Skeletal muscle tissue (tissue), 4 donors: Measurements from ENCODE around the gene AMPD2. TPM values are rescaled to one million over a fixed set of nuclear protein-coding genes. Genes with fewer than 3 reads are reported as not detected.

Source experiments
- H3K27ac ChIP-seq: one replicate; pipeline ENCODE4 v1.7.0; 2013; ENCODE audit warnings: mild to moderate bottlenecking, low read depth, low read length, inconsistent platforms
- H3K27me3 ChIP-seq, 3 donors: one replicate each; pipeline ENCODE4 v1.7.0; 2013; ENCODE audit warnings: low read length in 3 of 3; ENCODE audit not compliant: control insufficient read depth in 3 of 3, insufficient read depth in 3 of 3
- H3K36me3 ChIP-seq, 3 donors: one replicate each; pipeline ENCODE4 v1.7.0; 2013; ENCODE audit warnings: low read length in 3 of 3; ENCODE audit not compliant: control insufficient read depth in 3 of 3, insufficient read depth in 3 of 3
- H3K4me1 ChIP-seq, 3 donors: one replicate each; pipeline ENCODE4 v1.7.0; 2013; ENCODE audit warnings: low read length in 3 of 3, mild to moderate bottlenecking in 3 of 3; ENCODE audit not compliant: control insufficient read depth in 3 of 3, insufficient read depth in 3 of 3
- H3K4me3 ChIP-seq, 3 donors: one replicate each; pipeline ENCODE4 v1.7.0; 2013; ENCODE audit warnings: low read length in 3 of 3
- H3K9ac ChIP-seq, 3 donors: one replicate each; pipeline ENCODE4 v1.7.0; 2013; ENCODE audit warnings: low read length in 3 of 3, mild to moderate bottlenecking in 3 of 3, moderate library complexity in 2 of 3, low read depth in 1 of 3
- H3K9me3 ChIP-seq, 3 donors: one replicate each; pipeline ENCODE4 v1.7.0; 2013; ENCODE audit warnings: low read length in 3 of 3; ENCODE audit not compliant: control insufficient read depth in 3 of 3
- total RNA-seq: library from RNA; depleted of rRNA; stranded (reverse); fragments of >200 nt; gene quantifications from one replicate; pipeline ENCODE4 v1.2.3, GENCODE V29; 2014
- donor health status: Osteomylitis.

Gene AMPD2
- total RNA-seq, 1 donor from 2014 or later: 34.4 TPM

- H3K27me3 ChIP-seq: no peaks in the 10 kb centered on the region
- no peak overlapping the region for H3K9ac ChIP-seq
- no peaks in the 10 kb centered on the region for H3K36me3 ChIP-seq
- peaks cover 16 to 18% (median 17%) of the 10 kb centered on the region in 3 donors for H3K4me1 ChIP-seq
- no peak overlapping the region for H3K4me3 ChIP-seq
- no peak overlapping the region for H3K27ac ChIP-seq
- no peaks in the 10 kb centered on the region for H3K9me3 ChIP-seq
Measured at GRCh38 chr1:109615879-109616278, 3.8 kb upstream of the AMPD2 start.

GRCh38 chr1:109616391-109616790 is 3.2 kb upstream of the AMPD2 start:
- Histone ChIP-seq H3K27ac (no peak overlapping the region), H3K4me1 (peaks cover 17 to 18% (median 18%) of the 10 kb centered on the region in 3 donors), H3K4me3 (no peak overlapping the region), H3K27me3 (no peaks in the 10 kb centered on the region), H3K9ac (no peak overlapping the region), H3K36me3 (no peaks in the 10 kb centered on the region), H3K9me3 (no peaks in the 10 kb centered on the region)

GRCh38 chr1:109617291-109617801 is 2.3 kb upstream of the AMPD2 start:
- Histone ChIP-seq H3K9ac (no peak overlapping the region), H3K27ac (peak overlapping the region; percentile 34), H3K4me1 (peaks cover 22 to 27% (median 24%) of the 10 kb centered on the region in 3 donors)

DNA sequence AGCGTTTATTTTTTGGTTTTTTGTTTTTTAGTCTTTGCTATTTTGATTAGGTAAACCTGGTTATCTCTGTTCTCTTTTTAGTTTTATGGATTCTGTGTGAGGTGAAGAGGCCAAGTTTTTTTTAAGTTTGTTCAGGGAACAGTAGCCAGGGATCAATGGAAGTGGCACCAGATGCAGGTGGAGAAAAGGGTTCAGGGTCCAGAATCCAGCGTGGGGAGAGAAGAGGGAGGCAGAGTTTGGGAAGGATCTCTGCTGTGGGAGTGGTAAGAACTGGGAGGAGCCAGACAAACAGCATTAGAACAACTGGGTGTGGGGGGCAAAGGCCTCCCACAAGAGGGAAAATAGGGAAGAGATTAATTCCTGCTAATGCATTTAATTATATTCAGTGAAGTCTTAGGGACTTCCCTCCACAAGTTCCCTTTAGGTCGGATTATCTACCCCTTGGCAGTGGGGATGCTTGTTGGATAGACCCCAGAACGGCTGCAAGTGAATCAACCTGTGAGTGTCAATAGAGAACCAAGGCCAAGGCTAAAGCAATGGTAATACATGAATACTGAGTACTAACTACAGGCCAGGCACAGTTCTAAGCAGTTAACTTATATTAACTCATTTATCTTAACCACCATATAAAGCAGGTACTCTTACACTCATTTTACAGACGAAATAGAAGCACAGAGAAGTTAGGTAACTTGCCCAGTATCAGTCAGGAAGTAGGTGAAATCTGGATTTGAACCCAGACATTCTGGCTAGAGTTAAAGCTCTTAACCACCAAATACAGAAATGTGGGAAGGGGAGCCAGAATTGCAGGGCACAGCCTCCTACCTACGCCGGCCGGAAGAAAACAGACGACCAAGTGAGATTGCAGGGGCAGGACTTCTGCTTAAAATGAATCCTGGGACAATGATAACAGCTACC is 719 bp upstream of the AMPD2 start:
- Histone ChIP-seq H3K4me3 (peak overlapping the region; percentile 78 to 90 (median 85)), H3K9me3 (no peaks in the 10 kb centered on the region), H3K27me3 (no peaks in the 10 kb centered on the region), H3K4me1 (peaks cover 24 to 39% (median 30%) of the 10 kb centered on the region in 3 donors), H3K36me3 (no peaks in the 10 kb centered on the region), H3K27ac (peak overlapping the region; percentile 75), H3K9ac (peak overlapping the region; percentile 69 to 86 (median 83))

More at GRCh38 chr1:109617291-109617801, 2.3 kb upstream of the AMPD2 start:
- no peak overlapping the region for H3K4me3 ChIP-seq
- no peaks in the 10 kb centered on the region for H3K9me3 ChIP-seq
- H3K36me3 ChIP-seq: no peaks in the 10 kb centered on the region
- H3K27me3 ChIP-seq: no peaks in the 10 kb centered on the region

GRCh38 chr1:109620401-109620791 is 759 bp downstream of the AMPD2 start:
- Histone ChIP-seq H3K4me1 (peaks cover 31 to 43% (median 35%) of the 10 kb centered on the region in 3 donors), H3K9ac (peak overlapping the region; percentile 76 to 86 (median 83)), H3K27ac (peak overlapping the region; percentile 75), H3K36me3 (no peaks in the 10 kb centered on the region), H3K9me3 (no peaks in the 10 kb centered on the region), H3K27me3 (no peaks in the 10 kb centered on the region), H3K4me3 (peak overlapping the region; percentile 78 to 90 (median 85))

DNA sequence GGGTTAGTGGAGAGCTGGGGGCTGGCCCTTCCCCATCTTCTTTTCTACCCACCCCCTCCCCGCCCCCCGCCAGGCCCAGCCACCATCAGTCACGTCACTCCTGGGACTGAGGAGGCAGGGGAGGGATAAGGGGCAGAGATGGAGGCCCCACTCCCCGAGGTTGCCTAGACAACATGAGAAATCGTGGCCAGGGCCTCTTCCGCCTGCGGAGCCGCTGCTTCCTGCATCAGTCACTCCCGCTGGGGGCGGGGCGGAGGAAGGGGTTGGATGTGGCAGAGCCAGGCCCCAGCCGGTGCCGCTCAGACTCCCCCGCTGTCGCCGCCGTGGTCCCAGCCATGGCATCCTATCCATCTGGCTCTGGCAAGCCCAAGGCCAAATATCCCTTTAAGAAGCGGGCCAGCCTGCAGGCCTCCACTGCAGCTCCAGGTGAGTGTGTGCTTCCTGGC is 1.2 kb downstream of the AMPD2 start:
- Histone ChIP-seq H3K4me1 (peaks cover 31 to 43% (median 35%) of the 10 kb centered on the region in 3 donors), H3K27ac (peak overlapping the region; percentile 75), H3K9me3 (no peaks in the 10 kb centered on the region)

DNA sequence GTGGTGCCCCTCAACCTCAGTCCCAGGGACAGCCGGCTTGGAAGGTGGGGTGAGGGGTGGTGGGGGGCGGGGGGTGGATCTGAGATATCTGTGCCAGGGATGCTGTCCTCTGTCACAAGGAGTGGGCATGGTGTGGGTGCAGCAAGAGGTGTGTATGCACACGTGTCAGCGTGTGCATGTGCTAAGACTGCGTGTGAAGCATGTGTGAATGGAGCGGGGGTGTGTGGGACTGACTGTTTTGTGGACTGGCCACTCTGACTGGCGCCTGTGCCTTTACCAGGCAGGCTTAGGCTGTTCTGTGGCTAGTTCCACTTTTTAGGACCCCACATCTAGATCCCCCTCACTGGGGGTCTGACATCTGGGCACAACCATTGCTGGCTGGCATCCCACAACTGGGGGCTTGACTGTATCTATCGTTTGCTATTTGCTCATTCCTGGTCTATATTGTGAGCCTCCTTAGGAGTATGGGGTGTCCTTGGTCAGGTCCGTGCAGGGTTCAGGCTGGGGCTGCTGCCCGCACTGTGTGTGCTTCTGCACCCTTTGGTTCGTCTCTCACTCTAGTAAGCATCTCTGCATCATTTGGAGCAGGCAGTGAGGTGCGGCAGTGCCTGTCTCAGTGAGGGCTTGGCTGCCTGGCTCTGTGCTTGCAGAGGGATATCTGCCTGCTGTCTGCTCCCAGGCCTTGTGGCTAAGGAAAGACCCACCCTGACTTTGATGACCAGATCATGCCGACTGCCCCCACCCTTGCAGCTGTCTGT is 1.9 kb downstream of the AMPD2 start:
- Histone ChIP-seq H3K4me1 (peaks cover 31 to 43% (median 35%) of the 10 kb centered on the region in 3 donors), H3K27me3 (no peaks in the 10 kb centered on the region)

More for the DNA sequence above, 1.2 kb downstream of the AMPD2 start:
- Histone ChIP-seq H3K9ac (peak overlapping the region; percentile 76 to 86 (median 83)), H3K36me3 (no peaks in the 10 kb centered on the region), H3K4me3 (peak overlapping the region; percentile 78 to 90 (median 85)), H3K27me3 (no peaks in the 10 kb centered on the region)

GRCh38 chr1:109622137-109622892 is 2.7 kb downstream of the AMPD2 start:
- H3K9ac ChIP-seq: no peak overlapping the region
- H3K4me1 ChIP-seq: peaks cover 31 to 43% (median 35%) of the 10 kb centered on the region in 3 donors
- H3K27me3 ChIP-seq: no peaks in the 10 kb centered on the region
- peaks cover 0 to 2% (median 2%) of the 10 kb centered on the region in 3 donors for H3K36me3 ChIP-seq
- H3K27ac ChIP-seq: no peak overlapping the region
- no peaks in the 10 kb centered on the region for H3K9me3 ChIP-seq
- H3K4me3 ChIP-seq: no peak overlapping the region

More for the DNA sequence above, 1.9 kb downstream of the AMPD2 start:
- H3K9me3 ChIP-seq: no peaks in the 10 kb centered on the region
- peak overlapping the region; percentile 75 for H3K27ac ChIP-seq
- H3K9ac ChIP-seq: peak overlapping the region in 1 of 3 donors; percentile 64
- no peaks in the 10 kb centered on the region for H3K36me3 ChIP-seq
- peak overlapping the region; percentile 78 to 90 (median 85) for H3K4me3 ChIP-seq

DNA sequence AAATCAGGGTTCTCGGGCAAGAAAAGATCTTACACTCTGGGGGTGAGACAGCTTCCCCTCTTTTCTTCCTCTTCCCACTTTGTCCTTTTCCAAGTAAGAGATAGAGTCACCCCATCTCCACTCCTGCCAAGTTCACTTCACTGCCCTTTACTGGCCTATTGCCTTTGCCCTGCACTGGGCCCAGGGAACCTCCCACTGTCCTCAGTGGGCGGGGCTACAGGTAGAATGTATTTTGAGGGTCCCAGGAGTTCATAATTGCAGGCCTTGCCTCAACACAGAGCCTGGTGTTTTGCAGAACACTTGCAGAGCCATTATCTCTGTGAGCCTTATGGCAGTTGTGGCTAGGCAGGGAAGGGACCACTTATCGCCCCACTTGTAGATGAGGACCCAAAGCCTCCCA is 3.3 kb downstream of the AMPD2 start:
- no peaks in the 10 kb centered on the region for H3K9me3 ChIP-seq
- no peak overlapping the region for H3K4me3 ChIP-seq
- no peak overlapping the region for H3K27ac ChIP-seq
- no peak overlapping the region for H3K9ac ChIP-seq
- no peaks in the 10 kb centered on the region for H3K27me3 ChIP-seq
- H3K4me1 ChIP-seq: peaks cover 31 to 43% (median 35%) of the 10 kb centered on the region in 3 donors
- H3K36me3 ChIP-seq: peaks cover 3 to 7% (median 3%) of the 10 kb centered on the region in 3 donors
